NCI-H82 treated with DMSO at 0.1 percent for 48 hours (cell line): ENCODE results near the gene GRIA4.
"Not testable (repeated sequence)": the region's sequence is repeated elsewhere in the genome, so short reads cannot be mapped to it uniquely, and the experiment has no call there.

Source experiments
- DNase-seq: peaks from one replicate; lab custom pipeline; 2025; ENCODE audit not compliant: unreplicated experiment; lab: John Stamatoyannopoulos, UW

GRIA4 gene

GRCh38 chr11:105986554-105986953 is 376.7 kb downstream of the GRIA4 start:
- DNase-seq: no peak

GRCh38 chr11:105988197-105988596 is 378.3 kb downstream of the GRIA4 start:
- DNase-seq: no peak

GRCh38 chr11:105989124-105989523 is 379.3 kb downstream of the GRIA4 start:
- DNase-seq: no peak

- no peak for DNase-seq
Measured at GRCh38 chr11:105991888-105992287, 382.0 kb downstream of the GRIA4 start.

GRCh38 chr11:106001304-106002012 is 391.6 kb downstream of the GRIA4 start:
- no peak for DNase-seq

GRCh38 chr11:106003094-106003493 is 393.2 kb downstream of the GRIA4 start:
- DNase-seq: not testable (repeated sequence)

GRCh38 chr11:106011481-106011880 is 401.6 kb downstream of the GRIA4 start:
- no peak for DNase-seq

GRCh38 chr11:106012744-106013143 is 402.9 kb downstream of the GRIA4 start:
- DNase-seq: no peak

- no peak for DNase-seq
Measured at GRCh38 chr11:106014035-106014434, 404.2 kb downstream of the GRIA4 start.

- DNase-seq: no peak
Measured at GRCh38 chr11:106014620-106015019, 404.7 kb downstream of the GRIA4 start.

- DNase-seq: no peak
Measured at GRCh38 chr11:106015066-106015465, 405.2 kb downstream of the GRIA4 start.

GRCh38 chr11:106017093-106017492 is 407.2 kb downstream of the GRIA4 start:
- no peak for DNase-seq

GRCh38 chr11:106021181-106021966 is 411.5 kb downstream of the GRIA4 start:
- no peak for DNase-seq

GRCh38 chr11:106021967-106022794 is 412.3 kb downstream of the GRIA4 start, which contains the start of gene MSANTD4:
TSS of gene MSANTD4 (minus strand) at chr11:106022240. CDS start at chr11:106010917, 11,323 bp downstream.
- DNase-seq: peak; percentile 90

GRCh38 chr11:106022795-106023275 is 413.0 kb downstream of the GRIA4 start:
- DNase-seq: no peak

- no peak for DNase-seq
Measured at GRCh38 chr11:106030609-106031008, 420.7 kb downstream of the GRIA4 start.

GRCh38 chr11:106031202-106031810 is 421.4 kb downstream of the GRIA4 start:
- no peak for DNase-seq
